Effector memory CD4-positive, alpha-beta T cell (primary cell): ENCODE data around the gene SLX4IP.

Source experiments
- DNase-seq, 3 donors: peaks; one replicate each; pipeline ENCODE4 v3.0.0-alpha.2; 2020
- H3K27ac ChIP-seq: 2 replicates; pipeline ENCODE4 v1.7.0; 2013; ENCODE audit warnings: mild to moderate bottlenecking, low read length, moderate library complexity; ENCODE audit not compliant: insufficient read depth, poor library complexity, severe bottlenecking
- H3K27me3 ChIP-seq: replicated peaks from 2 replicates; pipeline ENCODE4 v1.7.0; 2013; ENCODE audit warnings: mild to moderate bottlenecking, low read length; ENCODE audit not compliant: insufficient read depth, control insufficient read depth, poor library complexity, severe bottlenecking
- H3K36me3 ChIP-seq: 2 replicates; pipeline ENCODE4 v1.7.0; 2013; ENCODE audit warnings: mild to moderate bottlenecking, low read length, moderate library complexity; ENCODE audit not compliant: control insufficient read depth, insufficient read depth
- H3K4me1 ChIP-seq: 2 replicates; pipeline ENCODE4 v1.7.0; 2013; ENCODE audit warnings: low read length, mild to moderate bottlenecking; ENCODE audit not compliant: control insufficient read depth, insufficient read depth, poor library complexity, severe bottlenecking
- H3K4me3 ChIP-seq: 2 replicates; pipeline ENCODE4 v1.7.0; 2013; ENCODE audit warnings: low read length, low read depth, mild to moderate bottlenecking; ENCODE audit not compliant: insufficient read depth, poor library complexity, severe bottlenecking
- H3K9me3 ChIP-seq: 2 replicates; pipeline ENCODE4 v1.7.0; 2013; ENCODE audit warnings: mild to moderate bottlenecking, low read length, moderate library complexity; ENCODE audit not compliant: control insufficient read depth

SLX4IP gene

DNA sequence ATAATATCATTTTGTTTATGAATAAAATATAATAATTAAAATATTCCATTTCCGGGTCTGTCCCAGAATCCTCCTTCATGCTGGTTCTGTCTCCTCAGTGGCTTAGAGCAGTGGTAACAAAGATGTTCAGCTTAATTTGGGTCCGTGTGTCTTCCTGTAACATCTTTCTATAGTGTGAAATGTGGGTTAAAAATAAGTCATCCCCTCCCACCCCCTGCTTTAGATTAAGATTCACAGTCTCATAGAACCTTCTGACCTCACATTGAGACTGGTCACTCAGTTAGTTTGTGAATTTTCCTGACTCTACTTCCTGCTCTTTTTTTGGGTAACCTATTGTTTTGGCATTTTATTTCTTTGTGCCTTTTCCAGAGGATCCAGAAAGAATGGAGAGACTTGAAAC is 55.2 kb downstream of the SLX4IP start:
- Histone ChIP-seq H3K36me3 (no peaks in the 10 kb centered on the region), H3K4me1 (no peaks in the 10 kb centered on the region), H3K27ac (no peak overlapping the region), H3K27me3 (no peaks in the 10 kb centered on the region), H3K4me3 (no peak overlapping the region), H3K9me3 (no peaks in the 10 kb centered on the region)
- no peak for DNase-seq

DNA sequence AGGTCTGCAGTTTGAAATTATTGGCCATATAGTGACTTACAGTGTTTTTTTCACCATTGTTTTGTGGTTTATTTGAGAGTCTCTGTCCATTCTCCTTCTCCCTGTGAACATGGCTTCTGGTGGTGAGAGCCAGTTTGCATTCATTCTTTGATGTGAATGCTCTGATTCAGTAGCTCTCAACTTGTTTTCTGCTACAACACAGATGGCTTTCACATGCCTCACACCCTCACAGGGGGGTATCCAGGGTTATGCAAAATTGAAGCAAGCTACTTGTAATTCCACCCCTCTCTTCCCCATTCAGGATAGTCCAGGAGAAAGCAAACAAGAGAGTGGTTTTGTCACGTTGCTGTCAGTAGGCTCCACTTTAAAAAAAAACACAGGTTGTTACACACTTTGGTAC is 55.6 kb downstream of the SLX4IP start:
- H3K27ac ChIP-seq: no peak overlapping the region

DNA sequence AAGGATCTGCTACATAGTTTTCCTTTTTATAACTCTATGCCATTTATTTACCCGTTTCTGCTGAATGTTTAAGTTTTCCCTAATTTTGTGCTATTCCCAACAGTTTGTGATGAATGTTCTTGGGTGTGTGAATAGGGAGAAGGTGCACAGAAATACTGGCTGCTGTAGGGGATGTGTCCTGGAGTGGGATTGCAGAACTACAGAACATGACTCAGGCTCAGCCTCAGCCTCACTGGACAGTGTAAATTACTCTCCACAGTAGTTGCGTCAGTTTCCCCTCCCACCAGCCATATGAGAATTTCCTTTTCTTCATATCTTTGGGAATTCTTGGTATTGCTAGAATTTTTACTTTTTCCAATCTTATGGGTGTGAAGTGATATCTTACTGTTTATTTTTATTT is 57.0 kb downstream of the SLX4IP start:
- Histone ChIP-seq H3K36me3 (no peaks in the 10 kb centered on the region), H3K9me3 (no peaks in the 10 kb centered on the region), H3K27me3 (no peaks in the 10 kb centered on the region), H3K4me1 (no peaks in the 10 kb centered on the region), H3K4me3 (no peak overlapping the region), H3K27ac (no peak overlapping the region)
- no peak for DNase-seq

More for the DNA sequence above, 55.6 kb downstream of the SLX4IP start:
- no peak for DNase-seq
- Histone ChIP-seq H3K9me3 (no peaks in the 10 kb centered on the region), H3K4me3 (no peak overlapping the region), H3K36me3 (no peaks in the 10 kb centered on the region), H3K4me1 (no peaks in the 10 kb centered on the region), H3K27me3 (no peaks in the 10 kb centered on the region)

DNA sequence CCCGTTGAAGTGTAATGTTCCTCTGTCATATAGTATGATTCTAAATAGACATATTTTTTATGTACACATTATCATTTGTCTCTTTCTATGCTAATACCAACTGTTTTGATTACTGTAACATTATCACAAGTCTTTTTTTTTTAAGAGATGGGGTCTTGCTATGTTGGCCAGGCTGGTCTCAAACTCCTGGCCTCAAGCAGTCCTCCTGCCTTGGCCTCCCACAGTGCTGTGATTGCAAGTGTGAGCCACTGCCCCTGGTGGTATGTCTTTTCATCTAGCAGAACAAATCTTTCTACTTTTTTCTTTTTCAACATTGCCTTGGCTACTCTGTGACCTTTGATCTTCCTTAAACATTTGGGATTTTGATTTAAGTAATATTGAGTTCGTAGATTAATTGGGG is 57.7 kb downstream of the SLX4IP start:
- H3K27ac ChIP-seq: no peak overlapping the region
- H3K27me3 ChIP-seq: no peaks in the 10 kb centered on the region
- no peaks in the 10 kb centered on the region for H3K9me3 ChIP-seq
- DNase-seq: no peak
- H3K4me1 ChIP-seq: no peaks in the 10 kb centered on the region
- H3K36me3 ChIP-seq: no peaks in the 10 kb centered on the region
- H3K4me3 ChIP-seq: no peak overlapping the region

DNA sequence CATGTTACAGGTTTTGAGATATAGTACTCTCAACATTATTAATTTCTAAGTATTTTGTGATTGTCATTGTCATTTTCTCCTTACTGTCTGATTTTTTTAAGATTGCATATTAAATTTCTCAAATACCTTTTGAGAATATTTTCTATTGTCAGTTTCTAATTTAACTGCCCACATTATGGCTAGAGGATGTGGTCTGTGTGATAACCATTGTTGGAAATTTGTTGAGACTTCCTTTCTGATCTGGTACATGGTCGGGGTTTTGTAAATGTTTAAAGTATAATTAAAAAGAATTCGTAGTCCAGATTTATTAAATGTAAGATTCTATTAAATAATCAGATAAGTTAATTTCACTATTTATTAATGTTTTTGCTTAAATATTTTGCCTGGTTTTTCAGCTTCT is 60.1 kb downstream of the SLX4IP start:
- no peak overlapping the region for H3K27ac ChIP-seq

DNA sequence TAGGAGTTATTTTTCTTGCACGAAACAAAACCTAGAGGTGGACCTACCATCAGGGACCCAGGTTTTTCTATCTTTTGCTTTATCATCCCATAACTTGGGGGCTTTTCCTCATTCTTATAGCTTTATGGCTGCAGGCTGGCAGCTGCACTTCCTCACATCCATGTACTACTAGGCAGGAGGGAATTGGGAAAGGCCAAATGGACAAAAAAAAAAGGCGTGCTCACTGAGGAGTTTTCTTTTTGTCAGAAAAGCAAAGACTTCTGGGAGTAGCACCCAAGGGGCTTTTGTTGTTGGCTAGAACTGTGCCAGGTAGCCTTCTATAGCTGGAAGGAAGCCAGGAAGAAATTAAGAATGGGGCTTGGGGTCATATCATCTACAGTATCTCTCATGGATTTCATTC is 61.4 kb downstream of the SLX4IP start:
- H3K9me3 ChIP-seq: no peaks in the 10 kb centered on the region
- DNase-seq: no peak
- H3K27me3 ChIP-seq: no peaks in the 10 kb centered on the region
- H3K36me3 ChIP-seq: no peaks in the 10 kb centered on the region
- H3K27ac ChIP-seq: no peak overlapping the region
- H3K4me1 ChIP-seq: no peaks in the 10 kb centered on the region
- no peak overlapping the region for H3K4me3 ChIP-seq

More for the DNA sequence above, 60.1 kb downstream of the SLX4IP start:
- H3K36me3 ChIP-seq: no peaks in the 10 kb centered on the region
- no peaks in the 10 kb centered on the region for H3K4me1 ChIP-seq
- H3K9me3 ChIP-seq: no peaks in the 10 kb centered on the region
- H3K27me3 ChIP-seq: no peaks in the 10 kb centered on the region
- H3K4me3 ChIP-seq: no peak overlapping the region
- DNase-seq: no peak

DNA sequence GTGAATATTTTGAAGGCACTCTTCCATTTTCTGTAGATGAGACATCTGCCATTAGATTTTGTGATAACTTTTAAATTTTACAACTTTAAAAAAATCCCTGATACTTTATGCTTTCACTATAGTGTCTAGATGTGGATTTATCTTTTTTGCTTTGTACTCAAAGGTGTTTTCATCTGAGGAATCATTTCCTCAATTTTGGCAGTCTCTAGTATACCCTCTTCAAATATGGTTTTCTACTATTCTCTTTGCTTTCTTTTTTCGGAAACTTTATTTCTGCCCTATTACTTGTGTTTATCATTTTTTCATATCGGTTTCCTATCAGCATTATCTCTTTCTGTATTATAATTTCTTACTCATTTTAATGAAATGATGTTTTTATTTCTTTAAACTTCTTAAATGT is 62.2 kb downstream of the SLX4IP start:
- H3K27ac ChIP-seq: no peak overlapping the region
- no peak for DNase-seq
- no peaks in the 10 kb centered on the region for H3K27me3 ChIP-seq
- H3K4me1 ChIP-seq: peaks cover 2% of the 10 kb centered on the region
- no peaks in the 10 kb centered on the region for H3K9me3 ChIP-seq
- no peak overlapping the region for H3K4me3 ChIP-seq
- no peaks in the 10 kb centered on the region for H3K36me3 ChIP-seq

DNA sequence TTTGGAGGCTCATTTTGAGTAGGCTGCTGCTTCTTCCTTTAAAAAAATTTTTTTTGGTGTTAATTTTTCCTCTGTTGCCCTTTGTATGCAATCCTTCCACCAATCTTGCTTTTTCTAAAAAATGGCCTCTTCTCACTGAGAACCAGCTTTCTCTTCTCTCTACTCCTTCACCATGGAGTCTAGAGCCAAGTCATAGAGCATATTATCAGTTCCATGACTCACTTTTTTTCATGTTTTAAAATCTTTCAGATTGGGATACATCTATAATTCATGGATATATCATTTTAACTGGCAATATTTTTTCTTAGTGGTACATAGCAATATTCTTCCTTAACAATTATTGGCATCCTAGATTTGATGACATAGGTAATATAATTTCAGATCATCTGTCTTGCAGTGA is 62.7 kb downstream of the SLX4IP start:
- H3K27ac ChIP-seq: no peak overlapping the region
- DNase-seq: no peak
- H3K9me3 ChIP-seq: no peaks in the 10 kb centered on the region
- no peak overlapping the region for H3K4me3 ChIP-seq
- peaks cover 6% of the 10 kb centered on the region for H3K4me1 ChIP-seq
- H3K27me3 ChIP-seq: no peaks in the 10 kb centered on the region
- no peaks in the 10 kb centered on the region for H3K36me3 ChIP-seq

DNA sequence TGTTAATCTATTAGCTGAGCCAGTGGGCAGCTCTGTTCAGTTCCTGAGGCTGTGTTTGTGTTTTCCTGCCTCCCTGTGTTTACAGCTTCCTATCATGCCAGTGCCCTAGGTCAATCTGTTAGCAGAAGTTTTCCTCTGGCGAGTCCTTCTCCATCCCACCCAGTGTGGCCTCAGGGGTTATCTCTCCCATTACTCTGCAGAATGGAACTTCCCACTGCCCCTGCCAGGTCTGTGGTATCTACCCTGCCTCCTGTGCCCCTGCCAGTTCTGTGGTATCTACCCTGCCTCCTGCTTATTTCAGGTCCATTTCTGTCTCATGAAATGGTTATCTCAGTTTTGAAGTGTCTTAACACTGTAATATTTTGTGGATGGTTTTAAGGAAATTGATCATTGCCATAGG is 63.1 kb downstream of the SLX4IP start:
- Histone ChIP-seq H3K36me3 (no peaks in the 10 kb centered on the region), H3K9me3 (no peaks in the 10 kb centered on the region), H3K4me1 (peaks cover 6% of the 10 kb centered on the region), H3K27ac (no peak overlapping the region), H3K4me3 (no peak overlapping the region), H3K27me3 (no peaks in the 10 kb centered on the region)
- DNase-seq: no peak

DNA sequence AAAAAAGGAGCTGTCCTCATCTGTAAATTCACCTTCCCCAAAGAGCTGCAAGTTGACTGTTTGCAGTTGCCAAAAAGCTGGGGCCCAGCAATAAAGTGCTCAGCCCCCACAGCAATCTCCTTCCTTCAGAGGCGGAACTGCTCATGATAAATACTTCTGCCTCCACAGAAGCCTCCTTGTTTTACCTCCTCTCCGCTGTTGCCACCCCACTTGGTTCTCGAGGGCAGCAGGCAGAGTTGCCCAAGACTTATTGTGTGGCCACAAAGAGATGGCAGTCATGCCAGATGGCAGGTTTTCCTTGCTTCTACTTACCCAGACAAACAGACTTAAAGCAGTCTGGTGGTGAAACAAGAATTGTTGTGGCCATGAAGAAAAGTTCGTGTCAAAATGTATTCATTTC is 66.3 kb downstream of the SLX4IP start:
- Histone ChIP-seq H3K4me3 (peak overlapping the region; percentile 7), H3K4me1 (peaks cover 6% of the 10 kb centered on the region), H3K27me3 (no peaks in the 10 kb centered on the region), H3K27ac (no peak overlapping the region), H3K36me3 (no peaks in the 10 kb centered on the region), H3K9me3 (no peaks in the 10 kb centered on the region)
- no peak for DNase-seq

DNA sequence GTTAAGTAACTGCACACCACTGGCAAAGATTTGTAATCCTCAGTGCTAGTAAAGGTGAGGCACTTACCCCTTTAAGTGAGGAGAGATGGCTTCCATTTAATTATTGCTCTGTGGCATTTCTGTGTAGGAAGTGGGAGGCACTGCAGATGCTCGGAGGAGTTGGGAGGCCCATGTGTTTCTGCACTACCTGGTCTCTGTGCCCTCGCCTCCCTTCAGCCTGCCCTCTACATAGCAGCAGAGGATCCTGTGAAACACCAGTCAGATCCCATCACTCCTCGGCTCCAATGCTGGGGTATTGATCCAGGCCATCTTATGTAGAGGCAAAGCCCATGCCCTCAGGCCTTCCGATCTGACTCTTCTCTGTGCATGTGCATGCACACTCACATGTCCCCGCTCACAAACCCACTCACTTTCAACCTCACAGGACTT is 67.0 kb downstream of the SLX4IP start:
- H3K27me3 ChIP-seq: no peaks in the 10 kb centered on the region
- H3K27ac ChIP-seq: no peak overlapping the region
- H3K4me3 ChIP-seq: peak overlapping the region; percentile 7
- no peak for DNase-seq
- no peaks in the 10 kb centered on the region for H3K36me3 ChIP-seq
- peaks cover 6% of the 10 kb centered on the region for H3K4me1 ChIP-seq
- H3K9me3 ChIP-seq: no peaks in the 10 kb centered on the region
